SK-N-MC (cell line): ENCODE results near the gene TMEM59.
"Not testable (repeated sequence)": the region's sequence is repeated elsewhere in the genome, so short reads cannot be mapped to it uniquely, and the experiment has no call there.

ENCODE experiments used
- DNase-seq: peaks from one replicate; pipeline ENCODE4 v3.0.0-alpha.2; 2011; ENCODE audit warnings: low read depth, low spot score
- H3K27ac ChIP-seq: fragments of 200-600 bp; sonication (generic); 2 replicates; pipeline ENCODE4 v1.5.1; 2016; ENCODE audit warnings: mixed run types
- H3K36me3 ChIP-seq: fragments of 200-600 bp; sonication (generic); 2 replicates; pipeline ENCODE4 v1.6.1; 2017; ENCODE audit warnings: antibody characterized with exemption, low read length, mixed read lengths; ENCODE audit not compliant: insufficient read depth
- H3K4me3 ChIP-seq: fragments of 200-600 bp; sonication (generic); 2 replicates; pipeline ENCODE4 v1.5.1; 2016
- H3K9ac ChIP-seq: fragments of 200-600 bp; sonication (generic); 2 replicates; pipeline ENCODE4 v1.8.0; 2017; ENCODE audit warnings: mixed run types, mixed read lengths; ENCODE audit not compliant: insufficient read length
- H3K9me3 ChIP-seq: fragments of 200-600 bp; sonication (generic); 2 replicates; pipeline ENCODE4 v1.6.1; 2017; ENCODE audit warnings: low read depth, mild to moderate bottlenecking, antibody characterized with exemption, low read length, moderate library complexity, mixed read lengths
- EZH2 ChIP-seq: fragments of 200-600 bp; sonication (generic); IDR thresholded peaks from one replicate; pipeline ENCODE4 v1.6.1; 2017; ENCODE audit warnings: antibody characterized with exemption
- FOXP2 ChIP-seq: optimal IDR thresholded peaks from 2 replicates; pipeline ENCODE3; 2011; ENCODE audit warnings: mild to moderate bottlenecking, moderate library complexity; ENCODE audit not compliant: insufficient read depth; ENCODE audit errors: extremely low read length, control extremely low read depth
- POLR2AphosphoS5 ChIP-seq: IDR thresholded peaks from 2 replicates; pipeline ENCODE4 v1.6.1; 2012; ENCODE audit warnings: mild to moderate bottlenecking, low read depth, low read length, borderline replicate concordance

The TMEM59 gene

DNA sequence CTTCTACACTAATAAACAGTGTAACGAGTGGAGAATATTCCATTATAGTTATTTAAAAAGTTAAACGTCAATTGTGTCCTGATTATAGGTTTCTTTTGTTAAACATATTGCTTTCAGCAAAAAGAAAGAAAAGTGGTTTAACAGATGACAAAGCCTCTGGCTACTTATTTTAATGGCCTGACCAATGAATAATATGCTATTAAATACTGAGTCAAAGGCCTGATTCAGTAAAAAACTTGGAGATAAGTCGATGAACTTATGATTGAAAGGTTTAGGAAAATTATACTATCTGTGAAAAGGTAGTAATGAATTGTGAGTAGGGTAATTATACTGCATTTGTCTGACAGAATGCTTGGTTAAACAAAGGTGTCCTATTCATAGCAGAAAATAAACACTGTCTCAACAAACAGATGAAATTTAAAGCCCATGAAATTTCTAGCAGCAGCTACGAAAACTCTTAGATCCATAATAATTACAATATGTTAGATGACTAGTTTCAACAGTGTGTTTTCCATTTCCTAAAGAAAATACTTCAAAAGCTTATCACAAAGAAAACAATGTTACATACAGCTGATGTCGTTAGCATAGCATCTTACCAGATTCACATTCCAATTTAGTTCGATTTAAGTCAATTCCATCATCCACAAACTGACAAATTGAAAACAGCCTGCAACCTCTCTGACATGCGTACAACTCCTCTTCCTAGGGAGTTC lies 6.2 kb downstream of the TMEM59 start:
- Histone ChIP-seq H3K9me3 (no peaks in the 10 kb centered on the region), H3K27ac (no peak overlapping the region), H3K4me3 (no peak overlapping the region), H3K9ac (no peak overlapping the region), H3K36me3 (peaks cover 21% of the 10 kb centered on the region)
- TF ChIP-seq POLR2AphosphoS5, result no peak
- no peak for TF ChIP-seq EZH2
- no peak for TF ChIP-seq FOXP2
- no peak for DNase-seq

DNA sequence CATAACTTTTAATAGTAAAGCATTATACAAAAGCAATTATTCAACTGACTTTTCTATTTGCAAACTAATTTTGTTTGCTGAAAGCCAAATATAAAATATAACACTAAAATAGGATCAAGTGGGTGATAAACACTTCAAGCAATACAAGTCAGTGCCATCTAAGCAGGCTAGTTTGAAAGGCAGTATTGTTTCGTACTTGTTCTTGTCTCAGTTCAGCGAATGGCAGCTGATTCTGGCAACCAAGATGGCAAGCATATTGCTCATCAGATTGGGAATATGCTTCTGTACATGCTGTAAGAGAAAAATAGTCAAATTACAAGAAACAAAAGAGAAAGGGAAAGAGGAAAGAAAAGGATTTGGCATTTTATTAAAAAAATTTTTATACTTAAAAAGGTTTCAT lies 7.5 kb downstream of the TMEM59 start:
- Histone ChIP-seq H3K9ac (no peak overlapping the region), H3K9me3 (no peaks in the 10 kb centered on the region), H3K4me3 (no peak overlapping the region), H3K36me3 (peaks cover 34% of the 10 kb centered on the region), H3K27ac (no peak overlapping the region)
- no peak for TF ChIP-seq EZH2
- no peak for TF ChIP-seq FOXP2
- no peak for TF ChIP-seq POLR2AphosphoS5
- no peak for DNase-seq

DNA sequence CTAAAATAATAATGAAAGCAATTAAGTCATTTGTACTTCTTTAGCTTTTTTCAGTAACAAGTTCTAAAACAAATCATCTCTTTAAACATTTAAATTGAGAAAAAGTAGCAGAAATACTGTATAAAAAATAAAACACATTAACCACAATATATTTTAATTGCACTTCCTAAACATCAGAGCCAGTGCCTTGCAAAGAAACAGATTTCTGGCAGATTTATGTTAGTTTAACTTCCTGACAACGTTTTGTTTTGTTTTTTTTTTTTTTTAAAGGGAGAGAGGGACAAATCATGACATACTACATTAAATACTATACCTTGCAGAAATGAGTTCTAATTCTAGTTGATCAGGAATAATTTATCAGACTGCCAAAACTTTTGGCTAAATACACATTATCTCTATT lies 11.2 kb downstream of the TMEM59 start:
- H3K36me3 ChIP-seq, result peaks cover 38% of the 10 kb centered on the region
- H3K9ac ChIP-seq, result no peak overlapping the region
- H3K4me3 ChIP-seq, result no peak overlapping the region
- no peak for DNase-seq
- no peaks in the 10 kb centered on the region for H3K9me3 ChIP-seq
- TF ChIP-seq EZH2 (no peak), FOXP2 (no peak), POLR2AphosphoS5 (no peak)
- no peak overlapping the region for H3K27ac ChIP-seq

DNA sequence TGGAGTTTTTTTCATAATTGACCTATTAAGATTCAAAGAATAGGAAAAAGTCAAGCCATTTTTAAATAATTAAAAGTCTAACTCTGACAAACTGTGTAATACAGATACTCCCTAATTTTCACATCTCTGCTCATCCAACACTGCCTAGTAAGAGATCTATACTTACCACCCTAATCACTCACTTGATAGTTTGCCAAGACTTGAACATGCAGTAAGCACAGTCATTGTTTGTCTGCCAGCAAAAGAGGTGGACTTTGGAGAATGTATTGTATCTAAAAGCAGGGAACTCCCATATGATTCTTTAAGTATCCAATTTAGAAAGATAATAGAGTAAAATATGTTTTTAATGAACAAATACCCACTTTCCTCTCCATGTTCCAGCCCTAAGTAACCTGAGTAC lies 15.5 kb downstream of the TMEM59 start:
- no peak for DNase-seq
- Histone ChIP-seq H3K9ac (no peak overlapping the region), H3K4me3 (no peak overlapping the region), H3K9me3 (no peaks in the 10 kb centered on the region), H3K36me3 (peaks cover 31% of the 10 kb centered on the region), H3K27ac (no peak overlapping the region)
- no peak for TF ChIP-seq POLR2AphosphoS5
- no peak for TF ChIP-seq FOXP2
- TF ChIP-seq EZH2, result no peak

DNA sequence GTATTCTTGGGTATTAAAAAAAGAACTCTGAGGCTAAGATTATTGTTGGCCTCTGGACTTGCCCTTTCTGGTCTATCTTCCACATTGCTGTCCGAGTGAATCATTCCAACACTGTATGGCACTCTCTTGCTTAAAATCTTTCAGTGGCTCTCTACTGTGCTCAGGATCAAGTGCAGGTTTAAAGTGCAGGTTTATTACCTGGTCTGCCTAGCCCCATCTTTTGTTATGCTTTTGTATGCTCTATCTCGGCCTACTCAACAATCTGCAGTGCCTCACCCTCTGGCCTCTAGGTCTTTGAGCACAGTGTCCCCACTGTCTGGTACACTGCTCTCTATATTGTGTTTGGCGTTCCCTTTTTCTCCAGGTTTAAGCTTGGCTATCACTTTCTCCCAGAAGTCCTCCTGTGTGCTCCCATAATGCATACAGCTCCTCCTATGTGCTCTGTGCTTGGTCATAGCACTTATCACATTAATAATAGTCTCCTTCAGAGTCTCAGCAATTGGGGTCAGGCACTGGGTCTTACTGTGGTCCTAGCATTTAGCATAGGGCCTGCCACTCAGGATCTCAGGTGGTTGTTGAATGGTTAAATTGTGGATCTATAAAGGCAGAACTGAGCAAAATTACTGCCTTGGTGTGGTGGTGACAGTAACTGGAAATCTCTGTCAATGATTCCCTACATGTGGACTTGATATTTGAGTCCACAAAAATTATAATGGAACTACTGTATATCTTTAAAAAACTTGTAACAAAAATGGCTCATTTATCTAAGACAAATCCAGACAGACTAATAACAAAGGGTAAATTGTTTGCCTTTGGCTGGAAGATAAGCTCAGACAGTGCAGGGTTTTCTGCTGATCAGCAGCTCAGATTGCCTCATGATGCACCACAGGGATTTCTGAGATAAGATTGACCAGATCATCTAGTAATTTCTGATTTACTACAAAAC lies 24.4 kb downstream of the TMEM59 start:
- Histone ChIP-seq H3K9me3 (no peaks in the 10 kb centered on the region), H3K9ac (no peak overlapping the region), H3K27ac (no peak overlapping the region), H3K4me3 (no peak overlapping the region), H3K36me3 (no peaks in the 10 kb centered on the region)
- TF ChIP-seq EZH2, result no peak
- no peak for TF ChIP-seq FOXP2
- no peak for TF ChIP-seq POLR2AphosphoS5
- no peak for DNase-seq

DNA sequence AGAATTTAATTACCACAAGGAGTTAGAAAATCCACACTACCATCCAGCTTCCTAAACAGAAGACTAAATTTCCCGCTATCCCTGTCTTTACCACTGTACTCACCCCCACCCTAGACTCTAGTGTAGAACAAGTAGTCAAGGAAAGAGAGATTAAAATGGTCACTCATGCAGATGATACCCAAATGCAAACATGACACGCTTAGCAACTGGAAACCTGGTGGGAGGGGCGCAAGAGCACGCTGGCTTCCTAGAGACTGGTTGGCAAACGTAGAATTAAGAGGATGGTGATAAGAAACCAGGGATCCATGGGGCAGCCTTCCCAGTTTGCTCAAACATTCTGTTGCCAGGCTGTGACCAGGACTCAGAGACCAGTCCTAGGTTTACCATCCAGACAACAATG lies 25.2 kb downstream of the TMEM59 start:
- H3K9me3 ChIP-seq, result no peaks in the 10 kb centered on the region
- no peak for TF ChIP-seq EZH2
- TF ChIP-seq POLR2AphosphoS5, result no peak
- no peak for TF ChIP-seq FOXP2
- no peak overlapping the region for H3K4me3 ChIP-seq
- no peak overlapping the region for H3K27ac ChIP-seq
- H3K9ac ChIP-seq, result no peak overlapping the region
- H3K36me3 ChIP-seq, result no peaks in the 10 kb centered on the region
- DNase-seq, result no peak

DNA sequence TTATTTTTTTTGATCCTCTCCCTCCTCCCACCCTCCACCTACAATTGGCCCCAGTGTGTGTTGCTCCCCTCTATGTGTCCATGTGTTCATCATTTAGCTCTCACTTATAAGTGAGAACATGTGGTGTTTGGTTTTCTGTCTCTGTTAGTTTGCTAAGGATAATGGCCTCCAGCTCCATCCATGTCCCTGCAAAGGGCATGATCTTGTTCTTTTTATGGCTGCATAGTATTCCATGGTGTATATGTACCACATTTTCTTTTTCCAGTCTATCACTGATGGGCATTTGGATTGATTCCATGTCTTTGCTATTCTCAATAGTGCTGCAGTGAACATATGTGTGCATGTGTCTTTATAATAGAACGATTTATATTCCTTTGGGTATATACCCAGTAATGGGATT lies 28.2 kb downstream of the TMEM59 start:
- H3K9me3 ChIP-seq, H3K9ac ChIP-seq, H3K27ac ChIP-seq, DNase-seq, H3K36me3 ChIP-seq, H3K4me3 ChIP-seq: not testable (repeated sequence)

DNA sequence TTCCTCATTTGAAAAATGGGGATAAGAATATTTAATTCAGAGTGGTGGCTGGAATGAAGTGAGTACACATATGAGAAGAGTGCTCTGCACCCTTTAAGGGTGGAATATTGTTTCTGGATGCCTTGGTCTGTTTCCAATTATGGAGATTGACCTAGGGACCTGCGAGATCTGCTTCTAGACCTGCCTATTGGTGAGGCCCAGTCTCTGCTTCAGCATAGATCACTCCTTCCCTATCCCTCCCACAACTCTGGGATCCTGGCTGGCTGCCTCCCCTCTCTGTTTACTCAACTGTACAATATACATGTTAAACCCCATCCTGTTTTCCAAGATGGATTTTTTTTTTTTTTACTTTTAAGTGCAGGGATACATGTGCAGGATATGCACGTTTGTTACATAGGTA lies 28.6 kb downstream of the TMEM59 start:
- no peak for TF ChIP-seq EZH2
- TF ChIP-seq POLR2AphosphoS5, result no peak
- no peak for TF ChIP-seq FOXP2
- H3K4me3 ChIP-seq, result no peak overlapping the region
- no peak for DNase-seq
- no peaks in the 10 kb centered on the region for H3K36me3 ChIP-seq
- H3K9me3 ChIP-seq, result no peaks in the 10 kb centered on the region
- no peak overlapping the region for H3K27ac ChIP-seq
- H3K9ac ChIP-seq, result no peak overlapping the region

DNA sequence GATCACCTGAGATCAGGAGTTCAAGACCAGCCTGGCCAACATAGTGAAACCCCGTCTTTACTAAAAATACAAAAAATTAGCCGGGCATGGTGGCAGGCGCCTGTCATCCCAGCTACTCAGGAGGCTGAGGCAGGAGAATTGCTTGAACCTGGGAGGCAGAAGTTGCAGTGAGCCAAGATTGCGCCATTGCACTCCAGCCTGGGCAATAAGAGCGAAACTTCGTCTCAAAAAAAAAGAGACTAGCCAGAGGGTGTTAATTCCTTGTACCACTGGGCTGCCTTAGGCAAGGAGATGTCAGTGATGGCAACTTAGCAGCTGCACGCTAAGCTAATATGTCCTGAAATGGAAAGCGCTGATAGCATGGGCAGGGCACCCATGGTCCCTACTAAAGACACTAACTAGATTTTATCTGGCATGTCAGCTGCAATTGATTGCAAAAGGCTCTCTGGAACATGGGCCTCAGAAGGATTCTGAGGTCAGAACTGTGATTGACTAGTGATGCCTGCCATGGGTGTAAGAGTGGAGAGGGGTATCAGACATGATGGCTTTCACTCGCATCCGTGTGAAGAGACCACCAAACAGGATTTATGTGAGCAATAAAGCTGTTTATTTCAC lies 33.3 kb downstream of the TMEM59 start:
- H3K36me3 ChIP-seq, H3K4me3 ChIP-seq, H3K27ac ChIP-seq, H3K9ac ChIP-seq, H3K9me3 ChIP-seq, DNase-seq: not testable (repeated sequence)
